SK-N-SH treated with all-trans-retinoic acid at 6 μM for 48 hours (cell line): ENCODE measurements around the gene PROZ.

Experiments
- ATAC-seq: fragments of 200-7000 bp; cut with Tn5 transposase; 3 replicates; pipeline ENCODE4 v1.9.1; 2020; ENCODE audit warnings: mild to moderate bottlenecking, moderate library complexity
- ARNTL ChIP-seq: fragments of 450-650 bp; formaldehyde crosslinking; IDR thresholded peaks from 2 replicates; pipeline ENCODE4 v1.5.0; 2020; ENCODE audit warnings: low read depth, mild to moderate bottlenecking, moderate library complexity, borderline replicate concordance
- CREB5 ChIP-seq: fragments of 250-450 bp; sonication (Bioruptor Pico); IDR thresholded peaks from 2 replicates; pipeline ENCODE4 v1.5.1; 2020; ENCODE audit warnings: low read depth, mild to moderate bottlenecking, moderate library complexity
- CSDC2 ChIP-seq: fragments of 250-450 bp; sonication (Bioruptor Pico); IDR thresholded peaks from 2 replicates; pipeline ENCODE4 v1.5.0; 2020; ENCODE audit warnings: mild to moderate bottlenecking, moderate library complexity
- CSRNP3 ChIP-seq: fragments of 250-450 bp; sonication (Bioruptor Pico); IDR thresholded peaks from 2 replicates; pipeline ENCODE4 v1.5.1; 2021; ENCODE audit warnings: mild to moderate bottlenecking, moderate library complexity
- ESRRG ChIP-seq: fragments of 250-450 bp; sonication (Bioruptor Pico); IDR thresholded peaks from 2 replicates; pipeline ENCODE4 v1.6.1; 2021; ENCODE audit warnings: mild to moderate bottlenecking
- GLIS3 ChIP-seq: fragments of 250-450 bp; sonication (Bioruptor Pico); IDR thresholded peaks from 2 replicates; pipeline ENCODE4 v1.5.0; 2020; ENCODE audit warnings: mild to moderate bottlenecking, moderate library complexity
- ISL1 ChIP-seq: fragments of 250-450 bp; sonication (Bioruptor Pico); IDR thresholded peaks from 2 replicates; pipeline ENCODE4 v2.1.2; 2022; ENCODE audit warnings: mild to moderate bottlenecking, moderate library complexity
- POU6F1 ChIP-seq: fragments of 250-450 bp; sonication (Bioruptor Pico); IDR thresholded peaks from 2 replicates; pipeline ENCODE4 v1.8.0; 2021; ENCODE audit warnings: low read depth, mild to moderate bottlenecking, moderate library complexity, borderline replicate concordance
- PPARA ChIP-seq: fragments of 250-450 bp; sonication (Bioruptor Pico); IDR thresholded peaks from 2 replicates; pipeline ENCODE4 v1.5.0; 2020; ENCODE audit warnings: mild to moderate bottlenecking, borderline replicate concordance
- RARB ChIP-seq: fragments of 250-450 bp; sonication (Bioruptor Pico); IDR thresholded peaks from 2 replicates; pipeline ENCODE4 v1.8.0; 2021; ENCODE audit warnings: mild to moderate bottlenecking, moderate library complexity
- SNAI2 ChIP-seq: fragments of 250-450 bp; sonication (Bioruptor Pico); IDR thresholded peaks from 2 replicates; pipeline ENCODE4 v1.5.0; 2020; ENCODE audit warnings: mild to moderate bottlenecking, moderate library complexity
- TSHZ2 ChIP-seq: fragments of 250-450 bp; sonication (Bioruptor Pico); IDR thresholded peaks from 2 replicates; pipeline ENCODE4 v1.5.0; 2020; ENCODE audit warnings: mild to moderate bottlenecking, moderate library complexity
- ZC3H10 ChIP-seq: fragments of 250-450 bp; sonication (Bioruptor Pico); IDR thresholded peaks from 2 replicates; pipeline ENCODE4 v1.5.1; 2021; ENCODE audit warnings: mild to moderate bottlenecking, moderate library complexity
- ZFP3 ChIP-seq: fragments of 250-450 bp; sonication (Bioruptor Pico); IDR thresholded peaks from 2 replicates; pipeline ENCODE4 v1.5.0; 2020; ENCODE audit warnings: mild to moderate bottlenecking, moderate library complexity
- ZNF565 ChIP-seq: fragments of 450-650 bp; formaldehyde crosslinking; conservative IDR thresholded peaks from 2 replicates; pipeline ENCODE4 v1.5.0; 2020; ENCODE audit warnings: low read depth, mild to moderate bottlenecking, moderate library complexity
- ZNF70 ChIP-seq: fragments of 450-650 bp; formaldehyde crosslinking; IDR thresholded peaks from 2 replicates; pipeline ENCODE4 v1.5.0; 2020; ENCODE audit warnings: mild to moderate bottlenecking, moderate library complexity
- ZNF8 ChIP-seq: fragments of 450-650 bp; formaldehyde crosslinking; IDR thresholded peaks from 2 replicates; pipeline ENCODE4 v1.5.0; 2020; ENCODE audit warnings: mild to moderate bottlenecking, moderate library complexity

PROZ gene

GRCh38 chr13:113205428-113205931, 47.0 kb downstream of the PROZ start:
- TF ChIP-seq ZNF8 (CRISPR knock-in tag): no peak
- TF ChIP-seq TSHZ2 (CRISPR knock-in tag): no peak
- no peak for TF ChIP-seq PPARA (CRISPR knock-in tag)
- TF ChIP-seq ZFP3: no peak
- no peak for TF ChIP-seq SNAI2 (CRISPR knock-in tag)
- TF ChIP-seq ZNF565 (CRISPR knock-in tag): no peak
- TF ChIP-seq CSDC2 (CRISPR knock-in tag): no peak
- TF ChIP-seq ZNF70 (CRISPR knock-in tag): no peak
- TF ChIP-seq GLIS3 (CRISPR knock-in tag): no peak
- TF ChIP-seq CREB5 (CRISPR knock-in tag): no peak
- no peak for TF ChIP-seq CSRNP3 (CRISPR knock-in tag)
- ATAC-seq: no peak

GRCh38 chr13:113207460-113207859, 49.0 kb downstream of the PROZ start:
- no peak for ATAC-seq

More at GRCh38 chr13:113207460-113207859, 49.0 kb downstream of the PROZ start:
- no peak for TF ChIP-seq PPARA (CRISPR knock-in tag)
- TF ChIP-seq ESRRG (CRISPR knock-in tag): no peak
- no peak for TF ChIP-seq ISL1 (CRISPR knock-in tag)
- TF ChIP-seq ZC3H10 (CRISPR knock-in tag): no peak
- TF ChIP-seq ARNTL: no peak
- TF ChIP-seq RARB (CRISPR knock-in tag): no peak
- no peak for TF ChIP-seq ZFP3
- no peak for TF ChIP-seq POU6F1
- no peak for TF ChIP-seq TSHZ2 (CRISPR knock-in tag)
- no peak for TF ChIP-seq CREB5 (CRISPR knock-in tag)
- no peak for TF ChIP-seq CSDC2 (CRISPR knock-in tag)
- no peak for TF ChIP-seq CSRNP3 (CRISPR knock-in tag)
- TF ChIP-seq, all 23 proteins: peak for 0
